Measurements from ENCODE around the gene CEMIP.

CEMIP gene

DNA sequence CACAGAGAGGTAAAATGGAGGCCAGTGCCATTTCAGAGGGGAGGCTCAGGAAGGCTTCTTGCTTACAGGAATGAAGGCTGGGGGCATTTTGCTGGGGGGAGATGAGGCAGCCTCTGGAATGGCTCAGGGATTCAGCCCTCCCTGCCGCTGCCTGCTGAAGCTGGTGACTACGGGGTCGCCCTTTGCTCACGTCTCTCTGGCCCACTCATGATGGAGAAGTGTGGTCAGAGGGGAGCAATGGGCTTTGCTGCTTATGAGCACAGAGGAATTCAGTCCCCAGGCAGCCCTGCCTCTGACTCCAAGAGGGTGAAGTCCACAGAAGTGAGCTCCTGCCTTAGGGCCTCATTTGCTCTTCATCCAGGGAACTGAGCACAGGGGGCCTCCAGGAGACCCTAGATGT lies 170.6 kb downstream of the CEMIP start:
- Histone ChIP-seq H3K36me3 (replicated peaks; ENCODE audit: insufficient read depth, low read length) (no peaks in the 10 kb centered on the region), H3K4me1 (ENCODE audit: low read length) (no peaks in the 10 kb centered on the region), H4K20me1 (ENCODE audit: insufficient read depth, low read length) (no peaks in the 10 kb centered on the region), H2AFZ (ENCODE audit: low read length) (no peak overlapping the region), H3K9ac (ENCODE audit: low read length) (no peak overlapping the region), H3K27me3 (replicated peaks; ENCODE audit: insufficient read depth, low read length) (no peaks in the 10 kb centered on the region), H3K79me2 (ENCODE audit: low read length) (no peaks in the 10 kb centered on the region), H3K27ac (ENCODE audit: low read length) (no peak overlapping the region), H3K4me3 (ENCODE audit: low read length) (no peak overlapping the region), H3F3A (ENCODE audit: insufficient read depth, low read length) (no peaks in the 10 kb centered on the region), H3K9me3 (replicated peaks; ENCODE audit: insufficient read depth, low read length) (no peaks in the 10 kb centered on the region), H3K9me2 (replicated peaks; ENCODE audit: insufficient read depth, low read length) (no peaks in the 10 kb centered on the region), H3K4me2 (ENCODE audit: low read depth, low read length) (no peak overlapping the region)
- TF ChIP-seq EZH2phosphoT487 (IDR thresholded peaks at IDR 0.05; ENCODE audit: low read length), result no peak
- TF ChIP-seq, protein P1, sequence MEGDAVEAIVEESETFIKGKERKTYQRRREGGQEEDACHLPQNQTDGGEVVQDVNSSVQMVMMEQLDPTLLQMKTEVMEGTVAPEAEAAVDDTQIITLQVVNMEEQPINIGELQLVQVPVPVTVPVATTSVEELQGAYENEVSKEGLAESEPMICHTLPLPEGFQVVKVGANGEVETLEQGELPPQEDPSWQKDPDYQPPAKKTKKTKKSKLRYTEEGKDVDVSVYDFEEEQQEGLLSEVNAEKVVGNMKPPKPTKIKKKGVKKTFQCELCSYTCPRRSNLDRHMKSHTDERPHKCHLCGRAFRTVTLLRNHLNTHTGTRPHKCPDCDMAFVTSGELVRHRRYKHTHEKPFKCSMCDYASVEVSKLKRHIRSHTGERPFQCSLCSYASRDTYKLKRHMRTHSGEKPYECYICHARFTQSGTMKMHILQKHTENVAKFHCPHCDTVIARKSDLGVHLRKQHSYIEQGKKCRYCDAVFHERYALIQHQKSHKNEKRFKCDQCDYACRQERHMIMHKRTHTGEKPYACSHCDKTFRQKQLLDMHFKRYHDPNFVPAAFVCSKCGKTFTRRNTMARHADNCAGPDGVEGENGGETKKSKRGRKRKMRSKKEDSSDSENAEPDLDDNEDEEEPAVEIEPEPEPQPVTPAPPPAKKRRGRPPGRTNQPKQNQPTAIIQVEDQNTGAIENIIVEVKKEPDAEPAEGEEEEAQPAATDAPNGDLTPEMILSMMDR (IDR thresholded peaks at IDR 0.05; ENCODE audit: low read length), result no peak
- TF ChIP-seq EZH2 (optimal IDR thresholded peaks at IDR 0.05; ENCODE audit: low read depth, low read length), result no peak
- DNase-seq, result no peak

DNA sequence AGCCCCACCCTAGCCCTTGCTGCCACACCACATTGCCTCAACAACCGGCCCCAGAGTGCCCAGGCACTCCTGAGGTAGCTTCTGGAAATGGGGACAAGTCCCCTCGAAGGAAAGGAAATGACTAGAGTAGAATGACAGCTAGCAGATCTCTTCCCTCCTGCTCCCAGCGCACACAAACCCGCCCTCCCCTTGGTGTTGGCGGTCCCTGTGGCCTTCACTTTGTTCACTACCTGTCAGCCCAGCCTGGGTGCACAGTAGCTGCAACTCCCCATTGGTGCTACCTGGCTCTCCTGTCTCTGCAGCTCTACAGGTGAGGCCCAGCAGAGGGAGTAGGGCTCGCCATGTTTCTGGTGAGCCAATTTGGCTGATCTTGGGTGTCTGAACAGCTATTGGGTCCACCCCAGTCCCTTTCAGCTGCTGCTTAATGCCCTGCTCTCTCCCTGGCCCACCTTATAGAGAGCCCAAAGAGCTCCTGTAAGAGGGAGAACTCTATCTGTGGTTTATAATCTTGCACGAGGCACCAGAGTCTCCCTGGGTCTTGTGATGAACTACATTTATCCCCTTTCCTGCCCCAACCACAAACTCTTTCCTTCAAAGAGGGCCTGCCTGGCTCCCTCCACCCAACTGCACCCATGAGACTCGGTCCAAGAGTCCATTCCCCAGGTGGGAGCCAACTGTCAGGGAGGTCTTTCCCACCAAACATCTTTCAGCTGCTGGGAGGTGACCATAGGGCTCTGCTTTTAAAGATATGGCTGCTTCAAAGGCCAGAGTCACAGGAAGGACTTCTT lies 171.3 kb downstream of the CEMIP start:
- no peaks in the 10 kb centered on the region for H3F3A ChIP-seq (ENCODE audit: insufficient read depth, low read length)
- no peak overlapping the region for H3K9ac ChIP-seq (ENCODE audit: low read length)
- no peaks in the 10 kb centered on the region for H3K79me2 ChIP-seq (ENCODE audit: low read length)
- no peaks in the 10 kb centered on the region for H3K4me1 ChIP-seq (ENCODE audit: low read length)
- H3K9me3 ChIP-seq (replicated peaks; ENCODE audit: insufficient read depth, low read length), result no peaks in the 10 kb centered on the region
- TF ChIP-seq, protein P1 (IDR thresholded peaks at IDR 0.05; ENCODE audit: low read length), result no peak
- TF ChIP-seq EZH2 (optimal IDR thresholded peaks at IDR 0.05; ENCODE audit: low read depth, low read length) (no peak), EZH2phosphoT487 (IDR thresholded peaks at IDR 0.05; ENCODE audit: low read length) (no peak)
- H3K4me3 ChIP-seq (ENCODE audit: low read length), result no peak overlapping the region
- H2AFZ ChIP-seq (ENCODE audit: low read length), result no peak overlapping the region
- no peak overlapping the region for H3K4me2 ChIP-seq (ENCODE audit: low read depth, low read length)
- no peaks in the 10 kb centered on the region for H3K36me3 ChIP-seq (replicated peaks; ENCODE audit: insufficient read depth, low read length)
- no peaks in the 10 kb centered on the region for H4K20me1 ChIP-seq (ENCODE audit: insufficient read depth, low read length)
- no peak for DNase-seq
- H3K27ac ChIP-seq (ENCODE audit: low read length), result no peak overlapping the region
- H3K9me2 ChIP-seq (replicated peaks; ENCODE audit: insufficient read depth, low read length), result no peaks in the 10 kb centered on the region
- no peaks in the 10 kb centered on the region for H3K27me3 ChIP-seq (replicated peaks; ENCODE audit: insufficient read depth, low read length)

DNA sequence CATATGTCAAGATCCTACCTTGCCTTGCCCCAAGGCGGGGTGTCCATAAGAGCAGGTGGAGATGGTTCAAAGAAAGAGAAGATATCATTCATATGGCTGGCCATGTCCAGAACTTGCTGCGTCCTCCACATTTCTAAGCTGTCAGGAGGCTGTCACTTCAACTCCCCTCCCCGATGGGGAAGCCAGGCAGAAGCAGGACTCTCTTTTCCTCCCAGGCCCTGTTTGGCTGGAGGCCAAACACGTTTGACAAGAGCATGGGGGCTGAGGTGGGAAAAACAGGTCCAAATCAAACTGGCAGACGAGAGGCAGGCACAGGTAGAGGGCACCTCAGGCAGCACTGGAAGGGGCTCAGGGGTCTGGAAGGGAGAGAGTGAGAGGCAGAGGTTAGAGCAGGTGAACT lies 172.8 kb downstream of the CEMIP start:
- Histone ChIP-seq H2AFZ (ENCODE audit: low read length) (no peak overlapping the region), H3K9me3 (replicated peaks; ENCODE audit: insufficient read depth, low read length) (no peaks in the 10 kb centered on the region), H3K4me2 (ENCODE audit: low read depth, low read length) (no peak overlapping the region), H4K20me1 (ENCODE audit: insufficient read depth, low read length) (no peaks in the 10 kb centered on the region), H3K36me3 (replicated peaks; ENCODE audit: insufficient read depth, low read length) (no peaks in the 10 kb centered on the region), H3K4me1 (ENCODE audit: low read length) (no peaks in the 10 kb centered on the region), H3F3A (ENCODE audit: insufficient read depth, low read length) (no peaks in the 10 kb centered on the region), H3K9ac (ENCODE audit: low read length) (no peak overlapping the region), H3K4me3 (ENCODE audit: low read length) (no peak overlapping the region), H3K27ac (ENCODE audit: low read length) (no peak overlapping the region), H3K79me2 (ENCODE audit: low read length) (no peaks in the 10 kb centered on the region), H3K27me3 (replicated peaks; ENCODE audit: insufficient read depth, low read length) (no peaks in the 10 kb centered on the region), H3K9me2 (replicated peaks; ENCODE audit: insufficient read depth, low read length) (no peaks in the 10 kb centered on the region)
- TF ChIP-seq EZH2phosphoT487 (IDR thresholded peaks at IDR 0.05; ENCODE audit: low read length) (no peak), EZH2 (optimal IDR thresholded peaks at IDR 0.05; ENCODE audit: low read depth, low read length) (no peak)
- TF ChIP-seq, protein P1 (IDR thresholded peaks at IDR 0.05; ENCODE audit: low read length), result no peak
- no peak for DNase-seq

Measured in MM.1S (cell line).